ENCODE results near the gene ITPR3.
"Not testable (repeated sequence)": the region's sequence is repeated elsewhere in the genome, so short reads cannot be mapped to it uniquely, and the experiment has no call there.

ITPR3 gene

DNA sequence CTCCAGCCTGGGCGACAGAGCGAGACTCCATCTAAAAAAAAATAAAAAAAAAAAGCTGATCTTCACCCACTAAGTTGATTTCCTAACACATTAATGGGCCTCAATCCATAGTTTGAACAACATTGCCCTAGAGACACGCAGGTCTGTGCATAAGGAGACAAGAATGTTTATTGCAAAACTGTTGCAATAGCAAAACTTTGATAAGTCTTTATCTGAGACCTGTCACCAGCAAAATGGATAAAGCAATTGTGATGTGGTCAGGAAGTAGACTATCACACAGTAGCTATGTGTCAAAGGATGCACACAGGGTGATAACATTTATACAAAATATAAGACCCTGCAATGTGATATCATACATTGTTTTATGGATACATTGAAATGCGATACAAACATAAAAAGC, 4.2 kb upstream of the ITPR3 start:
- H3K4me3 Mint-ChIP-seq = no peak overlapping the region
- no peaks in the 10 kb centered on the region for H3K9me3 Mint-ChIP-seq
- no peak overlapping the region for H3K27ac Mint-ChIP-seq
- H3K36me3 Mint-ChIP-seq (ENCODE audit: low read depth) = peaks cover 1% of the 10 kb centered on the region
- peaks cover 17% of the 10 kb centered on the region for H3K4me1 Mint-ChIP-seq (ENCODE audit: low read depth)
- H3K27me3 Mint-ChIP-seq (ENCODE audit: low read depth) = peaks cover 3% of the 10 kb centered on the region

- no peaks in the 10 kb centered on the region for H3K9me3 Mint-ChIP-seq
- H3K27ac Mint-ChIP-seq = peak overlapping the region; percentile 93
- H3K27me3 Mint-ChIP-seq (ENCODE audit: low read depth) = peaks cover 3% of the 10 kb centered on the region
- H3K36me3 Mint-ChIP-seq (ENCODE audit: low read depth) = peaks cover 10% of the 10 kb centered on the region
- peaks cover 38% of the 10 kb centered on the region for H3K4me1 Mint-ChIP-seq (ENCODE audit: low read depth)
- H3K4me3 Mint-ChIP-seq = peak overlapping the region; percentile 97
These were observed 1.8 kb upstream of the ITPR3 start for GRCh38 chr6:33619166-33619840.

DNA sequence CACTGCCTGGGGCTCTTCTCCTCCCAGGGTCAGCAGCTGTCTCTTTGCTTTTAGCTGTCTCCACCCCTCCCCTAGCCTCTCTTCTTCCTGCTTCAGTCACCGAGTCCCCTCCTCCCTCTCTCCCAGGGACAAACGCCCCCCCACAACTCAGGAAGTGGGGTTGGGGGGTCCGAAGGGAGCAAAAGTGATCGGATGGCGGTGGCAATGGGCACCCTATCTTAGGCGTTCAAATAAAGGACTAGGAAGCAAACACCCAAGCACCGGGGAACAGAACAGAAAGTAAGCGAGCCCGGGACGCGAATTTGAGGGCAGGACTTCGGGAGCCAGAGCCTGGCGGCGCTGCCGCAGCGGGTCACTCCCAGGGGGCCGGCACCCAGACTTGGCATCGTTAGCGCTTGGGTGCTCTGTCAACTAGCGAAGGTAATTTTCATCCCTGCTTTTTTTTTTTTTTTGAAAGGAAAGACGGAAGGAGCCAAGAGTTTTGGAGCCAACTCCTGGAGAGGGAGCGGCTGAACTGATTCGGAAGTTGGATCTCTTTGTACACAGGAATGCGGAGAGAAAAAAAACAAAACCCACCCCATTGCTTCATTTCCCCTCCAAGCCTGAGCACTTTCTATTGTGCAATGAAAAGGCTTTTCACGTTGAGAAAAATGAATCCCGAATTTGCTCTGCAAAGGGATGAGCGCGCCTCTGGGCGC, 815 bp upstream of the ITPR3 start:
- peak overlapping the region; percentile 93 for H3K27ac Mint-ChIP-seq
- H3K27me3 Mint-ChIP-seq (ENCODE audit: low read depth) = peaks cover 3% of the 10 kb centered on the region
- H3K4me1 Mint-ChIP-seq (ENCODE audit: low read depth) = peaks cover 42% of the 10 kb centered on the region
- peak overlapping the region; percentile 97 for H3K4me3 Mint-ChIP-seq
- H3K9me3 Mint-ChIP-seq = no peaks in the 10 kb centered on the region
- peaks cover 14% of the 10 kb centered on the region for H3K36me3 Mint-ChIP-seq (ENCODE audit: low read depth)

GRCh38 chr6:33621711-33622388, 728 bp downstream of the ITPR3 start:
- H3K4me1 Mint-ChIP-seq (ENCODE audit: low read depth) = peaks cover 42% of the 10 kb centered on the region
- no peaks in the 10 kb centered on the region for H3K9me3 Mint-ChIP-seq
- peaks cover 2% of the 10 kb centered on the region for H3K27me3 Mint-ChIP-seq (ENCODE audit: low read depth)
- peak overlapping the region; percentile 81 for H3K27ac Mint-ChIP-seq
- H3K36me3 Mint-ChIP-seq (ENCODE audit: low read depth) = peaks cover 14% of the 10 kb centered on the region
- peak overlapping the region; percentile 92 for H3K4me3 Mint-ChIP-seq

DNA sequence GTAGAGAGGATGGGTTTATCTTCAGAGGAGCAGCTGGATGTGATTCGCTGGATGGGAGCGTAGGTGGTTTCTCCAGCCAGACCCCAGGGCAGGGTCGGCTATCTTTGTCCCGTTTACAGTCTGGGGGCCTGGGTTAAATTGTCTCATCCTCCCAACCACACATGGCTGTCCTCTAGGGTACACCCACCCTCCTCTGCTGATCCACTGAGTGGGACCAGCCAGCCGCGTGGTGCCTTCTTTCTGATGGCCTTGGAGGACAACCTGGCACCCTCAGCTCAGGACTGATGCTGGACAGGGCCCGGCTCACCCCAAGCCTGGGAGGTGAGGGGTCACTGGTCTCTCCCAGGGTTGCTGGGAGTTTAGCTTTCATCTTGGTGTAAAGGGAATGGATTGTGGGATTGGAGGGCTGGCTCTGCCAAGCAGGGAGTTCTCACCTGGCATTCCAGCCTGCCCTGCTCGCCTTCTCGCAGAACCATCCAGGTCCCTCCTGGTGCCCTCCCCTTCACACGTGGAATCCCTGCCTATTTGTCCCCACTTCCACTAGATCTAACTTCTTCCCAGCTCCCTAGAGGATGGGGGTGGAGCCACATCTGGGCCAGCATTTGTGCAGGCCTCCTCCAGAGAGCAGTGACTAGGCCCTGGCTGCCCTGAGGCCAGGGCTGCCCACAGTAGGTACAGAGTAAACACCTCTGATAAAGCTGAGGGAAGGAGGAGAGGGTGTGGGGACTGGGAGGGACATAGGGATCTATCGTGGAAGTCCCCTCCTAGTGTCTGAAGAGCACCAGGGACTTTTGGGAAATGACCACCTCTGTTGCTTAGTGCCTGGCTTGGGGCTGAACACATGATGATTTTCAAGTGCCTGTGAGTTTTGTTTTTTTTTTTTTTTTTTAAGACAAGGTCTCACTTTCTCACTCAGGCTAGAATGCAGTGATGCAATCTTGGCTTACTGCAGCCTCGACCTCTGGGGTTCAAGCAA, 1.6 kb downstream of the ITPR3 start:
- peaks cover 47% of the 10 kb centered on the region for H3K4me1 Mint-ChIP-seq (ENCODE audit: low read depth)
- no peaks in the 10 kb centered on the region for H3K27me3 Mint-ChIP-seq (ENCODE audit: low read depth)
- H3K4me3 Mint-ChIP-seq = peak overlapping the region; percentile 92
- peak overlapping the region; percentile 81 for H3K27ac Mint-ChIP-seq
- H3K36me3 Mint-ChIP-seq (ENCODE audit: low read depth) = peaks cover 14% of the 10 kb centered on the region
- no peaks in the 10 kb centered on the region for H3K9me3 Mint-ChIP-seq

GRCh38 chr6:33623895-33624381, 2.8 kb downstream of the ITPR3 start:
- Mint-ChIP-seq H3K27me3 (ENCODE audit: low read depth) (no peaks in the 10 kb centered on the region), H3K4me3 (peak overlapping the region; percentile 92), H3K27ac (peak overlapping the region; percentile 36), H3K4me1 (ENCODE audit: low read depth) (peaks cover 50% of the 10 kb centered on the region), H3K36me3 (ENCODE audit: low read depth) (peaks cover 14% of the 10 kb centered on the region), H3K9me3 (no peaks in the 10 kb centered on the region)

- Mint-ChIP-seq H3K9me3 (no peaks in the 10 kb centered on the region), H3K4me3 (no peak overlapping the region), H3K36me3 (ENCODE audit: low read depth) (peaks cover 14% of the 10 kb centered on the region), H3K27me3 (ENCODE audit: low read depth) (no peaks in the 10 kb centered on the region), H3K4me1 (ENCODE audit: low read depth) (peaks cover 43% of the 10 kb centered on the region), H3K27ac (peak overlapping the region; percentile 15)
These were observed 3.7 kb downstream of the ITPR3 start for GRCh38 chr6:33624856-33625255.

GRCh38 chr6:33627876-33628275, 6.8 kb downstream of the ITPR3 start:
- Mint-ChIP-seq H3K36me3 (ENCODE audit: low read depth) (peaks cover 23% of the 10 kb centered on the region), H3K9me3 (no peaks in the 10 kb centered on the region), H3K27me3 (ENCODE audit: low read depth) (peaks cover 3% of the 10 kb centered on the region), H3K4me1 (ENCODE audit: low read depth) (peaks cover 42% of the 10 kb centered on the region), H3K27ac (no peak overlapping the region), H3K4me3 (no peak overlapping the region)

DNA sequence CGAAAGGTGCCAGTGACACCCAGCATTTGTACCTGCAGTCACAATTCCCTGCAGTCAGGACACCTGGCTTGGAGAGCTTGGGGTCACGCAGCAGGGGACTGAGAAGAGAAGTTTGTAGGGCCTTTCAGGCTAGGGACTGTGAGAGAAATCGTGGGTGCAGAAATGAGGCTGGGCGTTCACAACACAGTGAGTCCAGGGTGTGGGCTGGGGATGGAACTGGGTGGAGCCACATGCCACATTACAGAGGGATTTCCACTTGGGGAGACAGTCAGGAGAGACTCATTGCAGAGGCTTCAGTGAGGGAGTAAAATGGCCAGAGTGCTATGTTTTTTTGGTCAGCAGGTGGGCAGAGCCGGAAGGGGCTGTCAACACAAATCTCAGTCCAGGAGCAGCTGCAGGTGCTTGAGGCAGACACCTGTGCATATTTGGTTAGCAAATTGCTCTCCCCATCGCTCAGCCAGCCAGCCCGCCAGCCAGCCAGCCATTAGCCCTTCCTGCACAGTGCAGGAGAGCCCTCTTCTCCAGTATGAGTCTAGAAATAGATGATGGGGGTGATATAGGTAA, 7.4 kb downstream of the ITPR3 start:
- no peaks in the 10 kb centered on the region for H3K9me3 Mint-ChIP-seq
- H3K36me3 Mint-ChIP-seq (ENCODE audit: low read depth) = peaks cover 22% of the 10 kb centered on the region
- H3K27me3 Mint-ChIP-seq (ENCODE audit: low read depth) = peaks cover 3% of the 10 kb centered on the region
- H3K4me1 Mint-ChIP-seq (ENCODE audit: low read depth) = peaks cover 40% of the 10 kb centered on the region
- no peak overlapping the region for H3K4me3 Mint-ChIP-seq
- H3K27ac Mint-ChIP-seq = no peak overlapping the region

DNA sequence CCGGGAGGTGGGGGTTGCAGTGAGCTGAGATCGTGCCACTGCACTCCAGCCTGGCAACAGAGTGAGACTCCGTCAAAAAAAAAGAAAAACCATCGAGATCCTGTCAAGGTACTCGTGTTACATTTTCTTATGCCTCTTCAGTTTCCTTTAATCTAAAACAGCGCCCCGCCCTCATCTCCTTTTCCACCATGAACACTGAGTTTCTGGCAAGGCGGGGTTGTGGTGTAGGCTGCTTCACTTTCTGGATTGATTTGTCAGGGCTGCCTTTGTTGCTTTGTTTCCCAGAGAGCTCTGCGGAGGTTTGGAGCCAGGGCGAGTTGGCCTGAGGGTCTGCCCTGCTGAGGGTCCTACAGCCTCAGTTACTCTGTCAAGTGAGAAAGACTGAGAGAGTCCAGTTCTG, 8.9 kb downstream of the ITPR3 start:
- H3K27me3 Mint-ChIP-seq (ENCODE audit: low read depth) = peaks cover 3% of the 10 kb centered on the region
- peaks cover 15% of the 10 kb centered on the region for H3K36me3 Mint-ChIP-seq (ENCODE audit: low read depth)
- H3K27ac Mint-ChIP-seq = peak overlapping the region; percentile 29
- no peaks in the 10 kb centered on the region for H3K9me3 Mint-ChIP-seq
- no peak overlapping the region for H3K4me3 Mint-ChIP-seq
- H3K4me1 Mint-ChIP-seq (ENCODE audit: low read depth) = peaks cover 34% of the 10 kb centered on the region

DNA sequence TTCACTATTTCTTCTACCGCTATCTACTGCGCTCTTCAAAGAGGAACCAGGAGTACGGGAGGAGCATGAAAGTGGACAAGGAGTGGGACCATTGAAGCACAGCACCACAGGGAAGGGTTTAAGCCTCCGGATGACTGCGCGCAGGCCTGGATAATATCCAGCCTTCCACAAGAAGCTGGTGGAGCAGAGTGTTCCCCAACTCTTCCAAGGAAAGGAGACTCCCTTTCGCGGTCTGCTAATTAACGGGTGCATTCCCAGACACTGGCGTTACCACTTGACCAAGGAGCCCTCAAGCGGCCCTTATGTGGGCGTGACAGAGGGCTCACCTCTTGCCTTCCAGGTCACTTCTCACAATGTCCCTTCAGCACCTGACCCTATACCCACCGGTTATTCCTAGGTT, 10.4 kb downstream of the ITPR3 start:
- not testable (repeated sequence) for H3K4me3 Mint-ChIP-seq; H3K27ac Mint-ChIP-seq; H3K9me3 Mint-ChIP-seq; H3K27me3 Mint-ChIP-seq (ENCODE audit: low read depth)
- Mint-ChIP-seq H3K36me3 (ENCODE audit: low read depth) (peaks cover 18% of the 10 kb centered on the region), H3K4me1 (ENCODE audit: low read depth) (peaks cover 44% of the 10 kb centered on the region)

DNA sequence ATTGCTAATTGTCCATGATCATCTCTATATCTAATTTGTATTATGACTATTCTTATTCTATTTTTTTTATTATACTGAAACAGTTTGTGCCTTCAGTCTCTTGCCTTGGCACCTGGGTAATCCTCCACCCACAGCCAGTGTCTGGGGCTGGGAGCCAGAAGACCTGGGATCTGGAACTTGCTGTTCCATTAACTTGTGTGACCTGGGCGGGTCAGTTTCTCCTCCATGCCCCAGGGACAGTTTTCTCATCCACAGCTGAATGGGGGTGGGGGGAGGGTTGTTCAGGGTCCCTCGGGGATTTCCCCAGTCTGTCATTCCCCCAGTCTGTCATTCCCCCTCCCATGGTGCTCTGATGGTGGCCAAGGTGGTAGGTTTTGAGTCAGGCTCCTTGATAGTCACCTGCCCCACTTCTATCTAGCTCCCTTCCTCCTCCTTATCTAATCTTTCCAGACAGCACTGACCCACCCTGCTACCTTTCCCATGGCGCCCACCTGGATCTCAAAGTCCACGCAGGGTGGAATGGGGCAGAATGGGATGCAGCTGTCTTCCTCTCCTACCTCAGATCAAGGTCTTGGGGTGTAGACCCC, 10.9 kb downstream of the ITPR3 start:
- no peak overlapping the region for H3K4me3 Mint-ChIP-seq
- peaks cover 47% of the 10 kb centered on the region for H3K4me1 Mint-ChIP-seq (ENCODE audit: low read depth)
- H3K27me3 Mint-ChIP-seq (ENCODE audit: low read depth) = peaks cover 3% of the 10 kb centered on the region
- H3K9me3 Mint-ChIP-seq = no peaks in the 10 kb centered on the region
- H3K36me3 Mint-ChIP-seq (ENCODE audit: low read depth) = peaks cover 18% of the 10 kb centered on the region
- H3K27ac Mint-ChIP-seq = peak overlapping the region; percentile 94

DNA sequence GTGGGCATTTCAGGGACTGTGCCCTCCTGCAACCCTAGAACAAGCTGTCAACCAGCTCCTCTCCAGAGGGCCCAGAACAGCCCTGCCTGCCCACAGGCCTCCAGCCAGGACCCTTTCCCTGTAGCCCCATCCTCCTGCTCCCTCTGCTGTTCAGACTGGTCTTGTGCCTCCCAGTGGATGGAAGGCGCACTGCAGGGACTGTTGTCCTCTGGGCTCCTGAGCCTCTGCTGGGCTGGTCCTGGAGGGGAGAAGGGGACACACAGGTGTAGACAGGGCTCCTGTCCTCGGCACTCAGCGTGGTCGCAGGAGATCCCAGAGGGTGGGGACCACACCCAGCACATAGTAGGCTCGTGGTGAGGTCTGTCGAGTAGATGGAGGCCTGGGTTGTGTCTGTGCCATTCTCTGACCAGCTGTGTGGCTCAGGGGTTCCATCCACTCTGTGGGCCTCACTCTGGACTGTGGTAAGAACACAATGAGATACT, 11.5 kb downstream of the ITPR3 start:
- peaks cover 43% of the 10 kb centered on the region for H3K4me1 Mint-ChIP-seq (ENCODE audit: low read depth)
- H3K27ac Mint-ChIP-seq = peak overlapping the region; percentile 94
- H3K27me3 Mint-ChIP-seq (ENCODE audit: low read depth) = peaks cover 3% of the 10 kb centered on the region
- H3K4me3 Mint-ChIP-seq = peak overlapping the region; percentile 85
- peaks cover 18% of the 10 kb centered on the region for H3K36me3 Mint-ChIP-seq (ENCODE audit: low read depth)
- no peaks in the 10 kb centered on the region for H3K9me3 Mint-ChIP-seq
